ENCODE measurements around the gene PTPRN2. TPM values are rescaled to one million over a fixed set of nuclear protein-coding genes. Genes with fewer than 3 reads are reported as not detected.

Gene PTPRN2
- total RNA-seq, 2 donors from 2014 or later: 26.1 to 55.5 TPM

- Histone ChIP-seq H3K27me3 (replicated peaks; ENCODE audit: insufficient read depth) (no peaks in the 10 kb centered on the region), H3K27ac (no peak overlapping the region), H3K9me3 (no peaks in the 10 kb centered on the region), H3K4me3 (no peak overlapping the region), H3K36me3 (no peaks in the 10 kb centered on the region), H3K4me1 (replicated peaks) (no peaks in the 10 kb centered on the region)
- intact Hi-C loops (cut with DNase I): no loop called here
- TF ChIP-seq POLR2AphosphoS5 (IDR thresholded peaks at IDR 0.05): no peak
- no peak for TF ChIP-seq CTCF (IDR thresholded peaks at IDR 0.05)
- no peak for TF ChIP-seq POLR2A (IDR thresholded peaks at IDR 0.05)
- 88% methylated on average over 25 of the region's 25 CpGs for WGBS
- DNase-seq (ENCODE audit: low spot score): no peak
Measured at GRCh38 chr7:157775021-157775559, 812.5 kb downstream of the PTPRN2 start.

- TF ChIP-seq CTCF (IDR thresholded peaks at IDR 0.05) (no peak), POLR2AphosphoS5 (IDR thresholded peaks at IDR 0.05) (no peak), POLR2A (IDR thresholded peaks at IDR 0.05) (no peak)
- Histone ChIP-seq H3K36me3 (no peaks in the 10 kb centered on the region), H3K27me3 (replicated peaks; ENCODE audit: insufficient read depth) (no peaks in the 10 kb centered on the region), H3K4me3 (no peak overlapping the region), H3K9me3 (no peaks in the 10 kb centered on the region), H3K4me1 (replicated peaks) (no peaks in the 10 kb centered on the region), H3K27ac (no peak overlapping the region)
- intact Hi-C loops (cut with DNase I): no loop called here
- 90% methylated on average over 11 of the region's 11 CpGs for WGBS
- DNase-seq (ENCODE audit: low spot score): no peak
Measured at GRCh38 chr7:157774495-157774894, 813.1 kb downstream of the PTPRN2 start.

GRCh38 chr7:157773361-157773760, 814.3 kb downstream of the PTPRN2 start:
- TF ChIP-seq POLR2A (IDR thresholded peaks at IDR 0.05): no peak
- TF ChIP-seq CTCF (IDR thresholded peaks at IDR 0.05): no peak
- no peak for TF ChIP-seq POLR2AphosphoS5 (IDR thresholded peaks at IDR 0.05)
- H3K36me3 ChIP-seq: no peaks in the 10 kb centered on the region
- H3K27me3 ChIP-seq (replicated peaks; ENCODE audit: insufficient read depth): no peaks in the 10 kb centered on the region
- no peak overlapping the region for H3K27ac ChIP-seq
- intact Hi-C loops (cut with DNase I): no loop called here
- H3K4me3 ChIP-seq: no peak overlapping the region
- 74% methylated on average over 9 of the region's 9 CpGs for WGBS
- no peaks in the 10 kb centered on the region for H3K4me1 ChIP-seq (replicated peaks)
- no peak for DNase-seq (ENCODE audit: low spot score)
- no peaks in the 10 kb centered on the region for H3K9me3 ChIP-seq

- H3K36me3 ChIP-seq: no peaks in the 10 kb centered on the region
- TF ChIP-seq POLR2AphosphoS5 (IDR thresholded peaks at IDR 0.05) (no peak), CTCF (IDR thresholded peaks at IDR 0.05) (no peak), POLR2A (IDR thresholded peaks at IDR 0.05) (no peak)
- H3K4me3 ChIP-seq: no peak overlapping the region
- H3K9me3 ChIP-seq: no peaks in the 10 kb centered on the region
- 92% methylated on average over 21 of the region's 21 CpGs for WGBS
- intact Hi-C loops (cut with DNase I): no loop called here
- no peaks in the 10 kb centered on the region for H3K27me3 ChIP-seq (replicated peaks; ENCODE audit: insufficient read depth)
- DNase-seq (ENCODE audit: low spot score): no peak
- no peaks in the 10 kb centered on the region for H3K4me1 ChIP-seq (replicated peaks)
- H3K27ac ChIP-seq: no peak overlapping the region
Measured at GRCh38 chr7:157772486-157773130, 815.0 kb downstream of the PTPRN2 start.

- intact Hi-C loops (cut with DNase I): no loop called here
Measured at GRCh38 chr7:157771689-157772088, 815.9 kb downstream of the PTPRN2 start.

More at GRCh38 chr7:157771689-157772088, 815.9 kb downstream of the PTPRN2 start:
- Histone ChIP-seq H3K9me3 (no peaks in the 10 kb centered on the region), H3K27me3 (replicated peaks; ENCODE audit: insufficient read depth) (no peaks in the 10 kb centered on the region), H3K27ac (no peak overlapping the region), H3K4me3 (no peak overlapping the region), H3K4me1 (replicated peaks) (no peaks in the 10 kb centered on the region), H3K36me3 (no peaks in the 10 kb centered on the region)
- no peak for DNase-seq (ENCODE audit: low spot score)
- no peak for TF ChIP-seq POLR2A (IDR thresholded peaks at IDR 0.05)
- TF ChIP-seq CTCF (IDR thresholded peaks at IDR 0.05): no peak
- no peak for TF ChIP-seq POLR2AphosphoS5 (IDR thresholded peaks at IDR 0.05)
- WGBS: 97% methylated on average over 6 of the region's 6 CpGs
